Measurements from ENCODE around the gene LNPK.

GRCh38 chr2:175904035-175904434, 98.0 kb downstream of the LNPK start:
- TF ChIP-seq CTCF (conservative IDR thresholded peaks at IDR 0.05) (no peak), EZH2 (IDR thresholded peaks at IDR 0.05; ENCODE audit: low read depth) (no peak)

All from PC-9 (cell line).